ENCODE measurements around the gene PKNOX2.
A peak's percentile ranks its signal among the peaks of the same experiment; 100 is the strongest.

Gene PKNOX2

DNA sequence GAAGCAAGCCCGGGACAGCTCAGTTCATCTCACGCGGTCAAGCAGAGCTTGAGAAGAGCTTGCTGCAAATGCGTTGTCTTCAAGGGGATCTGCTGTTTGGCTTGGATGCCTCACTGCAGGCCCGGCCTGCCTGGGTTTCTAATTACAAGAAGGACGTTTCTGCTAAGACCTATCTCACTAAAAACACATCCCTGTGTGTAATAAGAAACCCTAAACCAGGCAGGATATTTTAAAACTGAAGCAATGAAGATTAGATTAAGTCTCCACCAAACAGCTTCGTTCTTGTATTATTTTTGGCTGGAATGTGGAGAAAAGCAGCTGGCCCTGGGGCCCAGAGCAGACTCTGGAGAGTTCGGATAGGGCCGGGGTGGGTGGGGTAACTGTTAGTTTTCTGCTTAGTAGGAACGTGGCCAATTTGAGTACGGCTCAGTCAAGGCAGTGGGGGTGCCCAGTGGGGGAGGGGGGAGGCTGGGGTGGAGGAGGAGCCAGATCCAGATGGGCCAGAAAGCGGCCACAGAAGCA, 6.0 kb downstream of the PKNOX2 start:
- Histone ChIP-seq H3K4me2 (no peak overlapping the region), H3K27me3 (peaks cover 49% of the 10 kb centered on the region), H3K4me3 (no peak overlapping the region), H4K20me1 (peaks cover 19% of the 10 kb centered on the region), H3K36me3 (no peaks in the 10 kb centered on the region), H3K9me3 (no peaks in the 10 kb centered on the region), H3K4me1 (peaks cover 27% of the 10 kb centered on the region), H3K9ac (no peak overlapping the region), H3K27ac (no peak overlapping the region)
- no peak for TF ChIP-seq Cebpa-rat (IDR thresholded peaks at IDR 0.05)

DNA sequence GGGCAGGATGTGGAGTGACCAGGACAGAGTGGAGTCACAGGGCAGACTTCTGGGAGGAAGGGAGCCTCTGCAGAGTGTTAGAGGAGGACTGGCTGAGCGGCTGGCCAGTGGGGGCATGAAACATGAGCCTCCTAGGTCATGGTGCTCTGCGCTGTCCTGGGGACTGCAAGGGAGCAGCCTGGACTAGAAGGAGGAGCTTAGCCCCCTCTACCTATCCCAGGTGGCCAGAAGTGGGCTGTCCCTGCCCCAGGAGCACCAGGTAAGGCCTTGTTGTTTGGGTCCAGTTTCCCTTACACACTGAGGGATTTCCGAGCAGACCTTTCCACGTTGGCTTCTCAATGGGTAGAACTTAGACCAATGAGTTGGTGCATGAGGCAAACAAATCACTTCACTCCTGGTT, 7.4 kb downstream of the PKNOX2 start:
- Histone ChIP-seq H3K36me3 (no peaks in the 10 kb centered on the region), H3K4me3 (no peak overlapping the region), H3K27ac (no peak overlapping the region), H3K4me2 (no peak overlapping the region), H3K9ac (no peak overlapping the region), H4K20me1 (peaks cover 11% of the 10 kb centered on the region; the same call in 1 of the 2 replicates), H3K9me3 (no peaks in the 10 kb centered on the region), H3K4me1 (peaks cover 34% of the 10 kb centered on the region), H3K27me3 (peaks cover 35% of the 10 kb centered on the region)
- no peak for TF ChIP-seq Cebpa-rat (IDR thresholded peaks at IDR 0.05)

GRCh38 chr11:125173027-125173426, 8.5 kb downstream of the PKNOX2 start:
- Histone ChIP-seq H3K9me3 (no peaks in the 10 kb centered on the region), H3K4me3 (no peak overlapping the region), H4K20me1 (peaks cover 6% of the 10 kb centered on the region; the same call in 1 of the 2 replicates), H3K27ac (no peak overlapping the region), H3K27me3 (peaks cover 25% of the 10 kb centered on the region), H3K36me3 (no peaks in the 10 kb centered on the region), H3K9ac (no peak overlapping the region), H3K4me1 (peaks cover 44% of the 10 kb centered on the region), H3K4me2 (no peak overlapping the region)
- no peak for TF ChIP-seq Cebpa-rat (IDR thresholded peaks at IDR 0.05)

GRCh38 chr11:125173556-125173955, 9.0 kb downstream of the PKNOX2 start:
- Histone ChIP-seq H3K4me2 (peak overlapping the region; percentile 85; the same call in 1 of the 2 replicates), H3K27ac (no peak overlapping the region), H3K4me1 (peaks cover 47% of the 10 kb centered on the region), H3K36me3 (no peaks in the 10 kb centered on the region), H3K9me3 (no peaks in the 10 kb centered on the region), H3K27me3 (peaks cover 19% of the 10 kb centered on the region), H3K9ac (no peak overlapping the region), H4K20me1 (peaks cover 6% of the 10 kb centered on the region; the same call in 1 of the 2 replicates), H3K4me3 (no peak overlapping the region)
- no peak for TF ChIP-seq Cebpa-rat (IDR thresholded peaks at IDR 0.05)

DNA sequence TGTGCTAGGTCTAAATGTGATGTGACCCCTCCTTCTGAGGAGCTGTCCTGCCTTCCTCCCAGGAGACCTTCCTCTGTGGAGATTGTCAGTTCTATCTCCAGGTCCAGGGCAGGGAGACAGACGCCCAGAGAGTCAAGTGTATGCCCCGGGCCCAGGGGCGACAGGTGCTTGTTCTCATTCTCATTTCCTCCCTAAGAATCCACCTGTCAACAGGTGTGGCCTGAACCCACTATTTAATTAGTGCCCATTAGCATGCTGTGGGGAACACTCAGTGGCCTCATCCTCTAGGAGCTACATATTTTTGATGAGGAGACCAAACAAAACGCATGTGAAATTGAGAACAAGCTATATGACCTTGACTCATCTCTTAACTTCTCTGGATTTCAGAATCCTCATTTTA, 9.5 kb downstream of the PKNOX2 start:
- Histone ChIP-seq H3K9ac (no peak overlapping the region), H4K20me1 (peaks cover 6% of the 10 kb centered on the region; the same call in 1 of the 2 replicates), H3K9me3 (no peaks in the 10 kb centered on the region), H3K27ac (no peak overlapping the region), H3K4me1 (peaks cover 47% of the 10 kb centered on the region), H3K4me3 (no peak overlapping the region), H3K36me3 (no peaks in the 10 kb centered on the region), H3K4me2 (peak overlapping the region; percentile 85; the same call in 1 of the 2 replicates), H3K27me3 (peaks cover 14% of the 10 kb centered on the region)
- no peak for TF ChIP-seq Cebpa-rat (IDR thresholded peaks at IDR 0.05)

- Histone ChIP-seq H3K4me1 (peaks cover 47% of the 10 kb centered on the region), H3K9me3 (no peaks in the 10 kb centered on the region), H3K27ac (no peak overlapping the region), H3K9ac (no peak overlapping the region), H3K36me3 (no peaks in the 10 kb centered on the region), H4K20me1 (peaks cover 6% of the 10 kb centered on the region; the same call in 1 of the 2 replicates), H3K4me3 (no peak overlapping the region), H3K27me3 (peaks cover 8% of the 10 kb centered on the region), H3K4me2 (peak overlapping the region; percentile 85)
- no peak for TF ChIP-seq Cebpa-rat (IDR thresholded peaks at IDR 0.05)
These were observed 10.1 kb downstream of the PKNOX2 start for GRCh38 chr11:125174686-125175085.

- H3K36me3 ChIP-seq, result no peaks in the 10 kb centered on the region
- no peak overlapping the region for H3K9ac ChIP-seq
- TF ChIP-seq Cebpa-rat (IDR thresholded peaks at IDR 0.05), result no peak
- peaks cover 3% of the 10 kb centered on the region; the same call in 1 of the 2 replicates for H3K27me3 ChIP-seq
- H3K4me2 ChIP-seq, result peak overlapping the region; percentile 85
- no peak overlapping the region for H3K4me3 ChIP-seq
- H3K4me1 ChIP-seq, result peaks cover 47% of the 10 kb centered on the region
- no peak overlapping the region for H3K27ac ChIP-seq
- peaks cover 6% of the 10 kb centered on the region; the same call in 1 of the 2 replicates for H4K20me1 ChIP-seq
- no peaks in the 10 kb centered on the region for H3K9me3 ChIP-seq
These were observed 10.6 kb downstream of the PKNOX2 start for GRCh38 chr11:125175166-125175565.

DNA sequence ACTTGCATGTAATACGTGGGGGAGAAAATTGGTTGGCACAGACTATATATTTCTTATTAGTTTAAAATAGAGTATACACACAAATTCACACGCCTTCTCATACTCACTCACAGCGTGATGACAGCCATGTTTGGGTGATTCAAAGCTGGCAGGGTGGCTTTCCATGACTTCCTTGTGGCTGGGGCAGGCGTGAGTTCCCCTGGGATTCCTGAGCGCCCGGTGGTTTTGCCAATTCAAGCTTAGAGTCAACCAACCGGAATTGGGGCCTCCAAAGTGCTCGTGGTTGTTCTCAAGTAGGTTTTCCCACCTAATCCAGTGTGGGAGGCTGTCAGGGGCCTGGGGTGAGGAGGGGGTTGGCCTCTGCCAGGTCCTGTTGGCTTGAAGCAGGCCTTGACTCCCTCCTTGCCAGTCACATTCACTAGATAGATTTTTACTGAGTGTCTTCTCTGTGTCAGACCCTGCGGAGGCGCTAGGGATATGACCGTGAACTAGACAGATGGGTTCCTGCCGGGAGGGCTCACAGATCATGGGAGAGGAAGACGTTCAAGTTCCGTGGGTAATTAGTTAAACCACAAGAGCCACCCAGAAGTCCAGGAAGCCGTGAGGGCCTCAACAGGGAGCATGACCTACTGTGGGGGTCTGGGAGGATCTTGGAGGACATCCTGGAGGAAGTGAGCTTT, 11.5 kb downstream of the PKNOX2 start:
- H3K9ac ChIP-seq, result no peak overlapping the region
- H3K27ac ChIP-seq, result no peak overlapping the region
- TF ChIP-seq Cebpa-rat (IDR thresholded peaks at IDR 0.05), result no peak
- peak overlapping the region; percentile 85 for H3K4me2 ChIP-seq
- no peaks in the 10 kb centered on the region for H3K36me3 ChIP-seq
- H3K4me3 ChIP-seq, result no peak overlapping the region
- H3K4me1 ChIP-seq, result peaks cover 47% of the 10 kb centered on the region
- H3K9me3 ChIP-seq, result no peaks in the 10 kb centered on the region
- H4K20me1 ChIP-seq, result peaks cover 6% of the 10 kb centered on the region; the same call in 1 of the 2 replicates
- H3K27me3 ChIP-seq, result 0 out of 2 replicates have a peak, but pooled peaks cover 3% of the 10 kb centered on the region

DNA sequence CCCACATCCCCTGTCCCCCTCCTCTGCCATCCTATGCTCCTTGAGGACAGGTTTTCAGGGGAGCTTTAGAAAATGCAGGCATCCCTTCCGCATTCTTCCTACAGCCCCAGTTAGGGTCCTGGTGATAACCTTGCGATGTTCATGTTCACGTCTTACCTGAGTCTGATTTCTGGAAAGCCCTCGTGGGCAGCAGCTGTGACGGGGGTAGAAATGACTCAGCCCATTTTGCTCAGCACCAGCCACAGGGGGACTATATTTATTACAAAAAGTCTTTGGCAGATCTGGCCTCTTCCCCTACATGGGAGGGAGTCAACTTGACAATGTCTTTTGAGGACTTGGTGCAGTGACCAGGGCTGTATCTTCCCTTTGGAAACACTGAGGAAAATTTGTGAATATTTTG, 12.3 kb downstream of the PKNOX2 start:
- Histone ChIP-seq H3K4me3 (no peak overlapping the region), H3K9me3 (no peaks in the 10 kb centered on the region), H3K27ac (no peak overlapping the region), H3K36me3 (no peaks in the 10 kb centered on the region), H3K4me1 (peaks cover 47% of the 10 kb centered on the region), H3K4me2 (peak overlapping the region; percentile 85), H3K27me3 (0 out of 2 replicates have a peak, but pooled peaks cover 3% of the 10 kb centered on the region), H4K20me1 (peaks cover 6% of the 10 kb centered on the region; the same call in 1 of the 2 replicates), H3K9ac (no peak overlapping the region)
- no peak for TF ChIP-seq Cebpa-rat (IDR thresholded peaks at IDR 0.05)

DNA sequence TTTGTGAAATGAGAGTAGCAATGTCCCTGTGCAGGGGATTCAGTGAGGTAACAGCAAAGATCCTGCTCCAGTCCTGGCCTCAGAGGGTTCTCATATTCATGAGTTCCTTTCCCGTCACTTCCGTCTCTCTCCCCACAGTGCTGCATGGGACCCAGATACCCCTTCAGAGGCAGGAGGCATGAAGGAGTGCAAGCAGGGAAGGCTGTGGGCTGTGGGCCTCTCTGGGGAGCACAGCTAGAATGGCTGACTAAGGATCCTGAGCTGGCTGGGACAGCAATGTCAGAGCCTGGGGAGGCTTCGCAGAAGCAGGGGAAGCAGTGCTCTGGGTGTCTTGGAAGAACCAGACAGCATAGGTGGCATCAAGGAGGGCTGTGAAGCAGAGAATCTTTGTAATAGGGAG, 13.0 kb downstream of the PKNOX2 start:
- Histone ChIP-seq H3K27ac (no peak overlapping the region), H3K27me3 (no peaks in the 10 kb centered on the region), H3K9me3 (no peaks in the 10 kb centered on the region), H3K36me3 (no peaks in the 10 kb centered on the region), H3K4me1 (peaks cover 47% of the 10 kb centered on the region), H3K4me3 (no peak overlapping the region), H3K9ac (no peak overlapping the region), H4K20me1 (peaks cover 6% of the 10 kb centered on the region; the same call in 1 of the 2 replicates), H3K4me2 (peak overlapping the region; percentile 85)
- no peak for TF ChIP-seq Cebpa-rat (IDR thresholded peaks at IDR 0.05)

All from BLaER1 (cell line).